NCI-H2107 treated with DMSO at 0.1 percent for 48 hours (cell line): ENCODE data around the gene PSME2.
"Not testable (repeated sequence)": the region's sequence is repeated elsewhere in the genome, so short reads cannot be mapped to it uniquely, and the experiment has no call there.

ENCODE experiments used
- DNase-seq: peaks from one replicate; lab custom pipeline; 2025; ENCODE audit not compliant: unreplicated experiment; lab: John Stamatoyannopoulos, UW

The PSME2 gene

DNA sequence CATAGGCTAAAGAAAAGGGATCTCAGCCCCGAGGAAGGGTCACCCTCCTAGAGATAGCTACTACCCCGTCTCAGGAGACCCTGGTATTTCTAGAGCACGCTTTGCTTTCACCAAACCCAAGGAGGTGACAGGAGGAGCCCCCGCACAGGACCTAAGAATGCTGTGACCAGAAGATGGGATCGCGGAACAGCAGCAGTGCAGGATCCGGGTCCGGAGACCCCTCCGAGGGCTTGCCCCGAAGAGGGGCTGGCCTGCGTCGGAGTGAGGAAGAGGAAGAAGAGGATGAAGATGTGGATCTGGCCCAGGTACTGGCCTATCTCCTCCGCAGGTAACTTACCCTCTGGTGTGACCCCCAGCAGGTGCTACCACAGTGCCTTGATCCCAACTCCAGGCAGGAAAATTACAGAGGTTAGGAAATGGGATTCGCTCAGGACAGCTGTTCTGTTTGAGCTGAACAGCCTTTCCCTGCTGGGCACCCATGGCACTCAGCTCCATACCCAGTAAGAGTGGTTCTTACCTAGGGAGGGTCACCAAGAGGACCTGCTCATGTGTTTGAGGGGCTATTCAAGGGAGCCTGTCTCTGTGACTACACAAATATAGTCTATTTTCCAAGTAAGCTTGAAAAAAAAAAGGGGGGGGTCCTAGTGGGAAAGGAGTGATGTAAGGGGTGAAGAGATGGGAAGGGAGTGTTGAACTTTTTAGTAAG lies 30.8 kb downstream of the PSME2 start:
- no peak for DNase-seq

DNA sequence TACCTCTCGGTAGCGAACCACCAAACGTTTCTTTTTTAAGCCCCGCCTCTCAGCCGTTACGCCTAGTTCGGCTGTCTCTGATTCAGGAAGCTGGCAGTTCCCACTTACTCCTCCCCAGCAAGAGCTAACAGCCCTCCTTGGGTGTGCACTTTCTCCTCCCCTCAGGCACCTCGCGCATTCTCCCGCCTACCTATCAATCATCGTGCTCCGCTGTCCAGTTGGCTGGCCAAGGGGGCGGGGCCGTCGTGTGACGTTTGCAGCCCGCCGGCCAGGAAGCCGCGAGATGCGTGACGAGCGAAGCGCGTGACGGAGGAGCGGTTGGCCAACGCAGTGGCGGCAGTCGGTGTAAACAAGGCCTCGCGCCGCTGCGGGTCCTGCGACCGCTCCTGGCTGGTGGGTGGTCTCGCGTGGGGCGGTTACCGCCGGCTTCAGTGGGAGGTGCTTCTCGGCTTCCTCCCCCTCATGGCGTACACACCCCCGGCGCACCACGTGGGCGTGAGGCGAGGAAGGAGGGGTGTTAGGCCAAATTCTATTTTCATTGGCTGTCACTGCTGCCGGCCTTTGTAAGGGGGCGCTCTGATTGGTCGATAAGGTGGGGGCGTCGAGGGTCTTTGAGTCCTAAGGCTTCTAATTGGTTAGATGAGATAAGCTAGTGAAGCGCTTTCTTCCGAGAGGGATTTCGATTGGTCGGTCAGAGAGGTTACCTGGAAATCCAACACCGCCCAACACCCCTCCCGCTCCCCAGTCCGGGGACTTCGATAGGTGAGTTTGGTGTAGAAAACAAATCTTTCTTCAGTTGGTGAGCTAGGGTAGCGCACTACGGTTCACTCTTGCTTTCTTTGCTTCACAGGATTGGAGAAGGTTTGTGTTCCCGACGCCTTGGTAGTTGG lies 31.6 kb downstream of the PSME2 start, which contains the start of the genes DCAF11 and NRL:
Gene DCAF11, plus strand, starts transcription at position 246 of the 890 bp plus-strand sequence. CDS start 818 bp downstream, outside the sequence.
Gene NRL, minus strand, starts transcription at position 418 of the 890 bp plus-strand sequence. CDS start 32,101 bp downstream, outside the sequence.
- DNase-seq, result peak; percentile 100

DNA sequence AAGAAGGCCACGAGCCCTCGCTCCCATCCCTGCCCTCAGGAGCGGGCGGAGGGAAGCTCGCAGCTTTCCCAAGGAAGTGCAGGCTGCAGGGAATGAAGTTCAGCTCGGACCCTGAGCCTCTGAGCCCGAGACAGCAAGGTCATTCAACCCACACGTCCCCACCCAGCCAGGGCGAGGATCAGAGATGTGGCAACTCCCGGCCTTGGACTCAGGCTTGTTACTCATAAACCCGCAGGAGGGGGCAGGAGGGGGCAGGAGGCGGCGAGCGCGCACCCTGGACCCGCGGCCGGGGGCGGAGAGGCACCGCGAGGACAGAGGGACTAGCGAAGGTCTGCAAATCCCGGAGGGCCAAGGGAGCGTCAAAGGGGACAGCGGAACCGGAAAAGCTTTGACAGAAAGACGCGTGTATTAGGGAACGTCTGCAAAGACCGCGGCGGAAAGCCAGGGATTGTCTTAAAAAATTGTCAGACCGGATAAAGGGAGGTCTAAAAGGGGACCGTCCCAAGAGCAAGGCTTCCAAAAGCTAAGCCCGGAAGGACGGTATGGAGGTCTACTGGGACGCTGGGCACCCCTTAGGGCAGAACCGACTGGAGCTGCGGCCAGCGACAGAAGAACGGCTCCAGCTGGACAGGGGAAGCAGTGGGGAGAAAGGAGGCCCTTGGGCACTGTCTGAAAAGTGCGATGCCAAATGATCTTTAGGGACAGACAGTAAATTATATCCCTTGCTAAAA lies 32.4 kb downstream of the PSME2 start:
- DNase-seq, result peak; percentile 91

DNA sequence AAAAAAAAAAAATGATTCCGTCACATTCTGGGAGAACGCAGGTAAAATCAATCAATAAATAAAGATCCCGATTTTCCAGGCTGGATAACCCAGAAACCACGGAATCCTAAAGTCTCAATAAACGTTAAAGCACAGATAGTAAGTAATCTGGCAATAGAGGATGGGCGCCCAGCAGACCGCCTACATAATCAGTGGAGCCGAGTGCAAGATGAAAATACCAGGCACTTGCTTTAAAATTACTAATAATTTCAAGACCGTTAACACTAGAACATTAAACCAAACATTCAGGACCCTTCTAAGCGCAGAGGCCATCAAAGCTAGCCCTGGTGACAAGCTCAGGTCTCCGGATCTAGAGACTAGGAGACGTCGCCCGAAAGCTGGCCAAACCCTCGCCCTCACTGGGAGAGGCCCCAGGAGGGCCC lies 33.0 kb downstream of the PSME2 start:
- DNase-seq, result no peak

DNA sequence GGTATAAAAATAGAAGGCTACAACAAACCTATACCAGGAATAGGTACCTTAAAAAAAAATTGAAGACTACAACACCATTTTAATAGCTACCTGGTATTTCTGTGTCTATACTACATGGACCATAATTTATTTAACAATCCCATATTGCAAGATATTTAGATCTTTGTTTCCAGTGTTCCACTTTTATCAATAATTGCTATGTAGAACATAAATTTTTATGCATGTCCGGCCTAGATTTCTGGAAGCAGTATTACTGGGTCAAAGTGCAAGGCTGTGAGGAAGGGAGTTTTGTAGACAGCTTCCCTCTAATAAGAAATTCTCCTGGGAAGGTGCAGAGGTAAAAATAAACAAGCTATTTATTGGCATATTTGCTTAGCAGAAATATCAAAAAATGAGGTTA lies 35.9 kb downstream of the PSME2 start:
- no peak for DNase-seq

DNA sequence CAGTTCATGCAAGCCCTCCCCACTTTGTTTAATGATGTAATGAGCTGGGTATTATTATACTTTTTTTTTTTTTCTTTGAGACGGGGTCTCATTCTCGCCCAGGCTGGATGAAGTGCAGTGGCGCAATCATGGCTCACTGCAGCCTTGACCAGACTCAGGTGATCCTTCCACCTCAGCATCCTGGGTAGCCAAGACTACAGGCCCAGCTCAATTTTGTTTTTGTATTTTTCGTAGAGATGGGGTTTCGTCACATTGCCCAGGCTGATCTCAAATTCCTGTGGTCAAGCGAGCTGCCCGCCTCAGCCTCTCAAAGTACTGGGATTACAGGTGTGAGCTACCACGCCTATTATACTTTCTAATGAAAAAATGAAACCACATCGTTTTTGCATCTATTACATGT lies 36.4 kb downstream of the PSME2 start:
- DNase-seq, result no peak

DNA sequence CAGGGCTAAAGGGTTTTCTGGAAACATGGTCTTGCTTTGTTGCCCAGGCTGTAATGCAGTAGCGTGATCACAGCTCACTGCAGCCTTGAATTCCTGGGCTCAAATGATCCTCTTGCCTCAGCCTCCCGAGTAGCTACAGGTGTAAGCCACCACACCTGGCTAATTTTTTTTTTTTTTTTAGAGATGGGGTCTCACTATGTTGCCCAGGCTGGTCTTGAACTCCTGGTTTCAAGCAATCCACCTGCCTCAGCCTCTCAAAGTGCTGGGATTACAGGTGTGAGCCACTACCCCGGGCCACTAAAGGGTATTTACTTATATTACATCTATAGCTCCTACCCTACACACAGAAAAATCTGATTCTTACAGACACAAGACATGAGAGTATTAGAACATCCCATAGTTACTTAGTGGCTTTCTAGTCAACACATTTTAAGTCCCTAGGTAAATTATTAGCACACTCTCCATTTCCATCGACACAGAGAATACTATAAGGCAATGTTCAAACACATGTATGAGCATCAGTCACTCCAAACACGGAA lies 38.0 kb downstream of the PSME2 start:
- no peak for DNase-seq

DNA sequence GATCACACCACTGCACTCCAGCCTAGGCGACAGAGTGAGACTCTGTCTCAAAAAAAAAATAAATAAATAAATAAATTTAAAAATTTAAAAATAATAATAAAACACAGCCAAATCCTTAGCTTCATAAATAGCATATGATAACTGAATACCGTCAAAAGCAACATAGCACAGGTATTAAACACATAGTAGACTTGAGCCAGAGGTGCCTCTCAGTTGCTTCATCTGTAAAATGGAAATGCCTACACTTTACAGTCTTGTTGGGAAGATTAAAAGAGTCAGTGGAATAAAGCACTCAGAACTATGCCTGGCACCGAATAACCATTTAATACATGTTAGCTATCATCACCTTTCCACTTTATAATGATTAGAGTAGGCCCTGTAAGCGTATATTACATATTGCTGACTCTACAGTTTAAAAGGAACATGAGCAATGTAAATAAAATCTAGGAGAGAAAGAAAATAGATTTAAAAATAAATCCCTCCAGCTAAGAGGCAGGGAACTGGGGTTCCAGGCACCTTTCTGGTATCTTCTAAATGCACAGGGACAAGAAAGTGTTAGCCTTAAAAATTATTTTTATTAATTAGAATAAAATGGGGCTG lies 39.6 kb downstream of the PSME2 start:
- no peak for DNase-seq

DNA sequence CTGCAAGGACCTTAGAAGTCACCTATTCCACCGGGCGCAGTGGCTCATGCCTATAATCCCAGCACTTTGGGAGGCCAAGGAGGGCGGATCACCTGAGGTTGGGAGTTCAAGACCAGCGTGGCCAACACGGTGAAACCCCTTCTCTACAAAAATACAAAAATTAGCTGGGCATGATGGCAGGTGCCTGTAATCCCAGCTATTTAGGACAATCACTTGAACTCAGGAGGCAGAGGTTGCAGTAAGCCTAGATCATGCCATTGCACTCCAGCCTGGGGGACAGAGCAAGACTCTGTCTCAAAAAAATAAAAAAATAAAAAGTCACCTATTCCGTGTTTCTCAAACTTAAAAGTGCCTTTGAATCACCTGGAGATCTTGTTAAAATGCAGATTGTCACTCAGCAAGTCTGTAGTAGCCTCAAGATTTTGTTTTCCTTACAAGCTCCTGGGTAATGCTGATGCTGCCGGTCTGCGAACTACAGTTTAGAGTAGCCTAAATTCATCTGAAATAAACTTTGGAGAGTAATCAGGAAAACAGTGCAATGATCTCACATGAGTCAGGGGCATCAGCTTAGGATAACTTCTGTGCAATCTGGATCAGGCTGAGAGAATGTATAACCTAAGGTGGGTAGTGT lies 40.7 kb downstream of the PSME2 start:
- not testable (repeated sequence) for DNase-seq

DNA sequence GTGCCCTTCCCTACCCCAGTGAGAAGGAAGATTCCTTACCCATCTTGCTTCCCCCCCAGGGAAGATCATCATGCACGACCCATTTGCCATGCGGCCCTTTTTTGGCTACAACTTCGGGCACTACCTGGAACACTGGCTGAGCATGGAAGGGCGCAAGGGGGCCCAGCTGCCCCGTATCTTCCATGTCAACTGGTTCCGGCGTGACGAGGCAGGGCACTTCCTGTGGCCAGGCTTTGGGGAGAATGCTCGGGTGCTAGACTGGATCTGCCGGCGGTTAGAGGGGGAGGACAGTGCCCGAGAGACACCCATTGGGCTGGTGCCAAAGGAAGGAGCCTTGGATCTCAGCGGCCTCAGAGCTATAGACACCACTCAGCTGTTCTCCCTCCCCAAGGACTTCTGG lies 43.0 kb downstream of the PSME2 start:
- no peak for DNase-seq

DNA sequence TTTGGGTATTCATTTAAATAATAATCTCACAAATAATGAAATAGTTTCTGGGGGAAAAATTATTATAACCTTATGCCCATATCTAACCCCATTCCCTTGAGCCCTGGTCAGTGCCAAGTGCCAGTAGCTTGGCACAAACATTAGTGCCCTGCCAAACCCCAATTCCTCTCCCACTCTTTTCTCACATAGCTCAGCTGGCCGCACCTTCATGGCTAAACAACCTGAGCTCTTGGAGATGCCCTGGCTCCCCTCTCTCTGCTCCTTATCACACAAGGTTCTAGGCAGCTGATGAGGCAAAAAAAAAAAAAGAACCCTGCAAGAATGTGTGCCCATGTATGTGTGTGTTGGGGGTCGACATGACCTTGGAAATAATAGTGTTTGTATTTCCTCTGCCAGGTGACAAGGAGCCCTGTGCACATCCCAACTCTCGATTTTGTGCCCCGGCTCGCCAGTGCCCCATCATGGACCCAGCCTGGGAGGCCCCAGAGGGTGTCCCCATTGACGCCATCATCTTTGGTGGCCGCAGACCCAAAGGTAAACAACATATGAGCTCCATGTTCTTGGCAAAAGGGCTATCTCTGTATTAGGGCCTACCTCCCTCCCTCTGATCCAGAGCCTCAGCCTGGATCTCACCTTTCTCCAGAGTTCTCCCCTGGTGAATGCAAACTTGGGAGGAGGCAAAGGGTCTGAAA lies 43.9 kb downstream of the PSME2 start:
- DNase-seq, result no peak

DNA sequence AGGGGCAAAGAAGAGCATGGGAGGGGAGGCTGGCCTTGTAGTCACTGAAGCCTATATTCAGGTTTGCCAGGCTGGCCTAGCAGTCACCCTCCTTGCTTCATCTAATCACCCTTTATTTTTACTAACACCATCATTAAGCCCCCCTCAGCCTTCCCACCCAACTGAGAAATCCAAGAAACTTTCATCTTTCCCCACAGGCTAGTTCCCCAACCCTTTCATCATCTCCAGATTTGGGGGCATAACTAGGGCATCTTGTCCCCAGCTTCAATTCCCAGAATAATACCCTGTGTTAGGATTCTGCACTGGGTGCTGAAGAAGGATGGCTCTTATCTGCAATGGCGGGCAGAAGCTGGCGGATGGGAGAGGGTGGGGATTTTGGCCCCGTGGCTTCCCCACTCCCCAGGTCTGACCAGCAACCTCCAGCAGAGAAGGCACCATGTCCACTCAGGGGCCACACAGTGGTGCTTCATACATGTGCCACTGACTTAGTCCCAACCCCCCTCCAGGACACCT lies 45.4 kb downstream of the PSME2 start:
- no peak for DNase-seq

DNA sequence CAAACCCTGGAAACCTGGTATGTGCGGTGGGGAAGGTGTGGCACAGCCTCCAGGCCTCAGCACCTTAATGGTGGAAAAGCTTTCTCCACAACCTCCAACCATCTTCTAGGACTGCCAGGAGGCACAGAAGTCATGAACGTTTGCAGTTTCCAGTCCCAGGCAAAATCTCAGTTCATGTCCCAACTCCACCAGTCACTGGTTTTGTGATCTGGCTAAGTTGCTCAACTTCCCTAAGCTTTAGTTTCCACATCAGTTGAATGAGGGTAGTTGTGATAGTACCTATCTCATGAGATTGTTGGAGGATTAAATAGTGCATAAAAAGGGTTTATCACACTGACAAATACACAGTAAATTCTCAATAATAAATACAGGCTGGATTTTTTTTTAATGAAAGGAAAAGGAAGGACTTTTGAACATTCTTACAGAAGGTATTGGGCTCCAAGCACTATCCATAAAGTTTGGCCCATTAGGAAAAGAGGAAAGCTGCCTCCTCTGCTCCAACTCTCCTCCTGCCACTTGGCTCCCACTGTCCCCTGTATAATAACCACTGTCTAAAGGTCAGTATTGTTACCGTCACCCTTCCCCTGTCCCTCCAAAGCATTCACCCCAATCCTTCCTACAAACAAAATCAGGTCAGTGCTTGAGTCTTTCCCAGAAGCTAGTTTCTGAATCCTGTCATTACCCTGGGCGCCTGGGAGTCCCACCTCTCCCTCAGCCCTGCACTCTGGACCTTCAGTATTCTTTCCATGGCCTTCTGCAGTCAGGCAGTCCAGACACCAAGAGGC lies 46.0 kb downstream of the PSME2 start:
- no peak for DNase-seq

DNA sequence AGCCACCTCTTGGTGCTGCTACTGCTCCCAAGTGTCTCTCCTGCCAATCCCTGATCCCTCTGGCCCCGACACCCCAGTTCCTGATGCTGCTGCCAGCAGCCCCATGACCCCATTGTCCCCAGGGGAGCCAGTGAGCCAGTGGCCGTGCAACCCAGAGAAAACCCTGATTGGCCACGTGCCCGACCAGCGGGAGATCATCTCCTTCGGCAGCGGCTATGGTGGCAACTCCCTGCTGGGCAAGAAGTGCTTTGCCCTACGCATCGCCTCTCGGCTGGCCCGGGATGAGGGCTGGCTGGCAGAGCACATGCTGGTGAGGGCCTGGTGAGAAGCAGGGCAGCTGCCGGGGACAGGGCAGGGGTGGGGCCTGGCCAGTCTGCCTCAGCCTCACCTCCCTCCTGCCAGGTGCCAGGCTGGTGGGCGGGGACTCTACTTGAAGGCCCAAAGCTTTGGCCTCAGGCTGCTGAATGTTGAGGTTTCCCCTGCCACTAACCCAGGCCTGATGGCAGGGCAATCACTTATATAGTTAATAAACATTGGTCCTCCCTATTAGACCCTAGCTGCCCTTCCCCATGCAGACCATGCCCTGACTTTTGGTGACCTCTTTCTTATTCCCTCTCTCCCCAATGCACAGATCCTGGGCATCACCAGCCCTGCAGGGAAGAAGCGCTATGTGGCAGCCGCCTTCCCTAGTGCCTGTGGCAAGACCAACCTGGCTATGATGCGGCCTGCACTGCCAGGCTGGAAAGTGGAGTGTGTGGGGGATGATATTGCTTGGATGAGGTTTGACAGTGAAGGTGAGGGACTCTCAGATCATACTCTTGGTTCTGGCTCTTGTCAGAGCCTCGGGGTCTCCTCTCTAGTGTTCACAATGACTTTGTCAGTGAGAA lies 47.2 kb downstream of the PSME2 start:
- DNase-seq, result peak; percentile 72

DNA sequence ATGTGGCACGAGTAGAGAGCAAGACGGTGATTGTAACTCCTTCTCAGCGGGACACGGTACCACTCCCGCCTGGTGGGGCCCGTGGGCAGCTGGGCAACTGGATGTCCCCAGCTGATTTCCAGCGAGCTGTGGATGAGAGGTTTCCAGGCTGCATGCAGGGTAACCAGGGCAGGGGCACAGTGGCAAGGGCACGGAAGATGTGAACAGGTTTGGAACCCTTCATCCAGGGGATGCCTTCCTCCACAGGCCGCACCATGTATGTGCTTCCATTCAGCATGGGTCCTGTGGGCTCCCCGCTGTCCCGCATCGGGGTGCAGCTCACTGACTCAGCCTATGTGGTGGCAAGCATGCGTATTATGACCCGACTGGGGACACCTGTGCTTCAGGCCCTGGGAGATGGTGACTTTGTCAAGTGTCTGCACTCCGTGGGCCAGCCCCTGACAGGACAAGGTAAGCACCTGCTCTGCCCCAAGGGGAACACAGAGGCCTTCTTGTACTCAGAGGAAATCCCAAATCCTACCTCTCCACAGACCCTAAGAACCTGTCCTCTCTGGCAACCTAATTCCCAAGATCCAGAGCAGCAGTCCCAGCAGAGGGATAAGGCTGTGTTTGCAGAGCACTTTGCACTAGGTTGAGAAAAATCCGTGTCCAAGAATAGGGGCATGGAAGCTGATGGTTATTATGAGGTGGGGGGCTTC lies 48.0 kb downstream of the PSME2 start:
- no peak for DNase-seq

DNA sequence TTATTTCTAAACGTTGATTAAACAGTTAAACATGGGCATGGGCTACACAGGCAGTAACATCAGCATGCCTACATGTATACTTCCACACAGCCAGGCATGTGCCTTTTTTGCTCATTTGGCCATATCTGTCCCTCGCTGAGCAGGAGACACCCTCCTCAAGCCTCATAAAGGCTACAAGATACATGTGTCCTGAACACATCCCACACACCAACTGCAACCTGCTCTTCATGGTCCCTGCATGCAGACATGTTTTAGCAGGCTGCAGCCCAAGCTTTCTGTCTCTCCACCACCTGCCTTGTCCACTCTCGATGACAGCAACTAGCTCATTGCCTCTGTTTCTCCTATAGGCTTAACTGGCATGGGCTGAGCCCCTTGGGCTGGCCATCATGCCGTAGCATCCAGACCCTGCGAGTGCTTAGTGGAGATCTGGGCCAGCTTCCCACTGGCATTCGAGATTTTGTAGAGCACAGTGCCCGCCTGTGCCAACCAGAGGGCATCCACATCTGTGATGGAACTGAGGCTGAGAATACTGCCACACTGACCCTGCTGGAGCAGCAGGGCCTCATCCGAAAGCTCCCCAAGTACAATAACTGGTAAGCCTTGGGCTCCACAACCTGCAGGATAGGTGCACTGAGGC lies 49.7 kb downstream of the PSME2 start:
- DNase-seq, result no peak
